IMR-90 (cell line): ENCODE measurements around the gene APC2.

ENCODE experiments used
- CTCF ChIP-seq: conservative IDR thresholded peaks from 2 replicates; pipeline ENCODE4 v1.5.1; 2012; ENCODE audit warnings: mild to moderate bottlenecking, low read depth, low read length, improper control_type of control experiment
- MXI1 ChIP-seq: IDR thresholded peaks from 2 replicates; pipeline ENCODE4 v1.6.1; 2012; ENCODE audit warnings: low read depth, mild to moderate bottlenecking, low read length, moderate library complexity, borderline replicate concordance
- POLR2A ChIP-seq: IDR thresholded peaks from 2 replicates; pipeline ENCODE4 v1.6.1; 2012; ENCODE audit warnings: mild to moderate bottlenecking, low read depth, low read length
- SMC3 ChIP-seq: fragments of 150-350 bp; IDR thresholded peaks from 2 replicates; pipeline ENCODE4 v1.6.1; 2016; ENCODE audit warnings: low read depth, mild to moderate bottlenecking, antibody characterized with exemption, low read length, moderate library complexity

- no peak for TF ChIP-seq MXI1
- no peak for TF ChIP-seq CTCF
- TF ChIP-seq SMC3 = no peak
- TF ChIP-seq POLR2A = no peak
These were observed 17.4 kb upstream of the APC2 start for GRCh38 chr19:1432507-1432887.
